CD4-positive, alpha-beta T cell treated with Interleukin-4 for 4 hours (primary cell): ENCODE data around the gene SMYD2.
"Not testable (repeated sequence)": the region's sequence is repeated elsewhere in the genome, so short reads cannot be mapped to it uniquely, and the experiment has no call there.

Experiments
- DNase-seq: peaks from one replicate; pipeline ENCODE4 v3.0.0-alpha.2; 2020

The SMYD2 gene

GRCh38 chr1:214272964-214273533, 7.9 kb upstream of the SMYD2 start:
- DNase-seq: no peak

- not testable (repeated sequence) for DNase-seq
Observed at GRCh38 chr1:214275700-214276099, 5.3 kb upstream of the SMYD2 start.

GRCh38 chr1:214276786-214277185, 4.2 kb upstream of the SMYD2 start:
- DNase-seq: no peak

GRCh38 chr1:214277704-214278635, 3.0 kb upstream of the SMYD2 start:
- DNase-seq: no peak

- no peak for DNase-seq
Observed at GRCh38 chr1:214280386-214281020, 456 bp upstream of the SMYD2 start.

- DNase-seq: no peak
Observed at GRCh38 chr1:214281720-214282629, 1.0 kb downstream of the SMYD2 start.

- DNase-seq: no peak
Observed at GRCh38 chr1:214282630-214283242, 1.8 kb downstream of the SMYD2 start.

GRCh38 chr1:214285610-214286440, 4.9 kb downstream of the SMYD2 start:
- DNase-seq: no peak

GRCh38 chr1:214287884-214288283, 6.9 kb downstream of the SMYD2 start:
- no peak for DNase-seq

- no peak for DNase-seq
Observed at GRCh38 chr1:214289574-214290272, 8.8 kb downstream of the SMYD2 start.

- DNase-seq: no peak
Observed at GRCh38 chr1:214290424-214291037, 9.6 kb downstream of the SMYD2 start.

- no peak for DNase-seq
Observed at GRCh38 chr1:214292322-214292721, 11.4 kb downstream of the SMYD2 start.

- no peak for DNase-seq
Observed at GRCh38 chr1:214295934-214296333, 15.0 kb downstream of the SMYD2 start.

GRCh38 chr1:214296860-214297745, 16.1 kb downstream of the SMYD2 start:
- no peak for DNase-seq

GRCh38 chr1:214300149-214300780, 19.3 kb downstream of the SMYD2 start:
- no peak for DNase-seq

- DNase-seq: no peak
Observed at GRCh38 chr1:214301526-214301925, 20.6 kb downstream of the SMYD2 start.

- DNase-seq: no peak
Observed at GRCh38 chr1:214303141-214303930, 22.4 kb downstream of the SMYD2 start.
